Ovary (tissue), 9 donors: ENCODE measurements around the gene ZNF674. TPM values are rescaled to one million over a fixed set of nuclear protein-coding genes. Genes with fewer than 3 reads are reported as not detected.

Experiments
- DNase-seq, 5 donors: peaks; one replicate each; pipeline ENCODE4 v3.0.0-alpha.2; 2019 to 2020
- H3K27ac ChIP-seq, 2 donors: fragments of 200-600 bp; one replicate each; pipeline versions ENCODE4 v1.5.1 to v1.8.0; 2019 to 2022
- H3K27me3 ChIP-seq: fragments of 200-600 bp; one replicate; pipeline ENCODE4 v1.8.0; 2022
- H3K36me3 ChIP-seq: fragments of 200-600 bp; sonication (generic); one replicate; pipeline ENCODE4 v1.5.1; 2019
- H3K4me1 ChIP-seq: one replicate; pipeline ENCODE4 v1.8.1; 2013; ENCODE audit warnings: mild to moderate bottlenecking, moderate library complexity; ENCODE audit not compliant: insufficient read depth
- H3K4me3 ChIP-seq: fragments of 200-600 bp; sonication (generic); one replicate; pipeline ENCODE4 v1.5.1; 2017
- H3K9me3 ChIP-seq, 2 donors: fragments of 200-600 bp in 1 of 2; sonication (generic) in 1 of 2; one replicate each; pipeline versions ENCODE4 v1.5.1 to v1.8.1; 2013 to 2019; ENCODE audit warnings: mild to moderate bottlenecking in 1 of 2, moderate library complexity in 1 of 2
- CTCF ChIP-seq, 3 donors: fragments of 450-650 bp in 2 of 3; fragments of 200-600 bp in 1 of 3; IDR thresholded peaks; one replicate each; pipeline versions ENCODE4 v1.5.1 to v1.8.0; 2016 to 2022; ENCODE audit warnings: antibody characterized with exemption in 3 of 3, mild to moderate bottlenecking in 1 of 3
- EP300 ChIP-seq: sonication (generic); formaldehyde crosslinking; IDR thresholded peaks from one replicate; pipeline ENCODE4 v1.6.1; 2017; ENCODE audit warnings: antibody characterized with exemption
- POLR2A ChIP-seq: fragments of 450-650 bp; IDR thresholded peaks from one replicate; pipeline ENCODE4 v1.6.1; 2017; ENCODE audit warnings: antibody characterized with exemption, mild to moderate bottlenecking, moderate library complexity
- WGBS, 3 donors: extraction: QIAGEN DNeasy Blood & Tissue Kit in 1 of 3; methylation state at CpG; one replicate each; pipeline versions ENCODE4 v1.1.5 to v1.1.7; 2013 to 2017; 5-methylcytosine and 5-hydroxymethylcytosine counted together
- intact Hi-C, 4 donors: fragments of 100-400 bp; cut with DNase I; formaldehyde crosslinking; loops; one replicate each; pipeline versions ENCODE4 v1.11.0 to v1.15.1; 2022 to 2023
- polyA plus RNA-seq, 2 donors: library from polyadenylated mRNA; stranded (reverse); fragments of 200-250 nt in 1 of 2; fragments of 350-450 nt in 1 of 2; fragmentation: Illumina TruSeq in 1 of 2; extraction: RNeasy Lipid Tissue Mini Kit (QIAGEN cat#74804) in 1 of 2; gene quantifications; one replicate each; pipeline ENCODE4 v1.2.3, GENCODE V29; 2013 to 2014
- total RNA-seq, 7 donors: library from RNA; depleted of rRNA in 2 of 7; stranded (reverse); fragments of >200 nt in 2 of 7; fragmentation: NEBNext Ultra II Directional in 3 of 7; extraction: Animal tissue kit (Norgen Biotek cat#: 25700) in 3 of 7; gene quantifications; one replicate each; pipeline versions ENCODE4 v1.1.0 to v1.2.4, GENCODE V29; 2016 to 2023
- donor health status: DM: no; HTN: no; CAD: no; lungs with moderate emphysema.
- donor health status: DM: no; HTN: no; CAD: no.
- donor health status: Bipolar disorder and iron deficiency.
- donor health status: DM: yes; HTN: yes; CAD: no.
- donor health status: DM: no; HTN: no; CAD: no.
- donor health status: DM: yes; HTN: yes; CAD: no.

ZNF674 gene
- total and polyA plus RNA-seq, 9 donors = 1.6 to 11.5 (median 3.6) TPM

- no peak for TF ChIP-seq CTCF (IDR thresholded peaks at IDR 0.05)
- no peak for TF ChIP-seq POLR2A
- no peak for TF ChIP-seq EP300
- 49 to 54% (median 50%) methylated on average over 6 of the region's 6 CpGs for WGBS, 3 donors
- Histone ChIP-seq H3K4me3 (peak overlapping the region; percentile 54), H3K36me3 (no peaks in the 10 kb centered on the region), H3K4me1 (no peaks in the 10 kb centered on the region), H3K27ac (peak overlapping the region; percentile 12 to 52), H3K27me3 (no peaks in the 10 kb centered on the region), H3K9me3 (no peaks in the 10 kb centered on the region)
- intact Hi-C loops = loop anchor here in 2 of 4 donors (10.0 kb wide), 2 partner anchors 59 to 69 kb away; no protein-coding TSS in a partner anchor
- DNase-seq = no peak
Measured at GRCh38 chrX:46575586-46575985, 30.4 kb upstream of the ZNF674 start.

GRCh38 chrX:46574774-46575381 lies 29.7 kb upstream of the ZNF674 start:
- no peaks in the 10 kb centered on the region for H3K27me3 ChIP-seq
- H3K27ac ChIP-seq = peak overlapping the region; percentile 44 to 52
- WGBS, 3 donors = 50 to 63% (median 55%) methylated on average over 62 to 90 of the region's 90 CpGs
- H3K4me1 ChIP-seq = no peaks in the 10 kb centered on the region
- H3K9me3 ChIP-seq = no peaks in the 10 kb centered on the region
- H3K36me3 ChIP-seq = no peaks in the 10 kb centered on the region
- peak in 1 of 5 donors; percentile 58 for DNase-seq
- no peak for TF ChIP-seq EP300
- no peak for TF ChIP-seq POLR2A
- TF ChIP-seq CTCF (IDR thresholded peaks at IDR 0.05) = no peak
- intact Hi-C loops = loop anchor here in 3 of 4 donors (5.0 to 10.0 kb wide), 3 partner anchors 60 to 72 kb away; no protein-coding TSS in a partner anchor
- peak overlapping the region; percentile 54 for H3K4me3 ChIP-seq

DNA sequence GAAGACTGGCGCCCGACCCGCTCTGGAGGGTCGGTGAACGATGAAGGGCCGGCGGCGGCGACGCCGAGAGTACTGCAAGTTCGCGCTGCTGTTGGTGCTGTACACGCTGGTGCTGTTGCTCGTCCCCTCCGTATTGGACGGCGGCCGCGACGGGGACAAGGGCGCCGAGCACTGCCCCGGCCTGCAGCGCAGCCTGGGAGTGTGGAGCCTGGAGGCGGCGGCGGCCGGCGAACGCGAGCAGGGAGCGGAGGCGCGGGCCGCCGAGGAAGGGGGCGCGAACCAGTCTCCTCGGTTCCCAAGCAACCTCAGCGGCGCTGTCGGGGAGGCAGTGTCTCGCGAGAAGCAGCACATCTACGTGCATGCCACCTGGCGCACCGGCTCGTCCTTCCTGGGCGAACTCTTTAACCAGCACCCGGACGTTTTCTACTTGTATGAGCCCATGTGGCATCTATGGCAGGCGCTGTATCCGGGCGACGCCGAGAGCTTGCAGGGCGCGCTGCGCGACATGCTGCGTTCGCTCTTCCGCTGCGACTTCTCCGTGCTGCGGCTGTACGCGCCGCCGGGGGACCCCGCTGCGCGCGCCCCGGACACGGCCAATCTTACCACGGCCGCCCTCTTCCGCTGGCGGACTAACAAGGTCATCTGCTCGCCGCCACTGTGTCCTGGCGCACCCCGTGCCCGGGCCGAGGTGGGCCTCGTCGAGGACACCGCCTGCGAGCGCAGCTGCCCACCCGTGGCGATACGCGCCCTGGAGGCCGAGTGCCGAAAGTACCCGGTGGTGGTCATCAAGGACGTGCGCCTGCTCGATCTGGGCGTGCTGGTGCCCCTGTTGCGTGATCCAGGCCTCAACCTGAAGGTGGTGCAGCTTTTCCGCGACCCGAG lies 28.9 kb upstream of the ZNF674 start:
- no peaks in the 10 kb centered on the region for H3K4me1 ChIP-seq
- intact Hi-C loops = loop anchor here in 3 of 4 donors (5.0 to 10.0 kb wide), 3 partner anchors 61 to 73 kb away; no protein-coding TSS in a partner anchor
- no peaks in the 10 kb centered on the region for H3K27me3 ChIP-seq
- peak overlapping the region; percentile 44 to 54 for H3K27ac ChIP-seq
- peak; percentile 50 to 74 (median 57) for DNase-seq
- H3K36me3 ChIP-seq = no peaks in the 10 kb centered on the region
- H3K4me3 ChIP-seq = peak overlapping the region; percentile 54
- 38 to 45% (median 38%) methylated on average over 97 to 107 of the region's 107 CpGs for WGBS, 3 donors
- H3K9me3 ChIP-seq = no peaks in the 10 kb centered on the region
- TF ChIP-seq EP300 (no peak), CTCF (IDR thresholded peaks at IDR 0.05) (peak in 1 of 3 donors; percentile 13)

DNA sequence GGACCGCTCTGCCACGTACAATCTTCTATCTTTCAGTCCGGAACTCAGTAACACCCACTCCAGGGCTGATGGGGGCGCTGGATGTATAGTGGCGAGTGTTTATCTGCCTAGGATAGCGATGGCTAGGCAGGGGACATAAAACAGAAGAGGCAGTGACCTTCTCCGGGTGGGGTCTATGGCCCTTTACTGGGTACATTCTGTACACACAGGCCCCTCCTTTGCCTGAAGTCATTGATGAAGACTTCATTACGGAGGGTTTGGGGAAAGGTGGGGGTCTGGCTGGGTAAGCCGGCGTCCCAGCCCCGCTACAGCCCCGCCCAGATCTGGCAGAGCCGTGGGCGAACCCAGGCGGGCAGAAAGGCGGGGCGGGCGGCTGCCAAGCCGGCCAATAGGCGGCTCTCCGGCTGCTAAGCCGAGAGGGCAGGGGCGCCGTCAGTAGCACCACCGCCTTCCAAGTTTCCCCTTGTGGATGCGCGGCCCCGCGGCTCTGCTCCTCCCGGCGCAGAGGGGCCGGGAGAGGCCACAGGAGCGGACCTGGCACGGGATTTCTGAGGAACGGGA lies 28.2 kb upstream of the ZNF674 start, which contains the start of gene CHST7:
CHST7 (plus strand) TSS at position 435 of the 561 bp plus-strand sequence. CDS start 167 bp downstream, outside the sequence.
- Histone ChIP-seq H3K36me3 (no peaks in the 10 kb centered on the region), H3K27me3 (no peaks in the 10 kb centered on the region), H3K9me3 (no peaks in the 10 kb centered on the region), H3K4me3 (peak within 1 kb of the TSS; percentile 54), H3K4me1 (no peaks in the 10 kb centered on the region), H3K27ac (peak within 1 kb of the TSS; percentile 44 to 54)
- TF ChIP-seq CTCF (IDR thresholded peaks at IDR 0.05) (peak in 2 of 3 donors; percentile 30 to 51), POLR2A (no peak)
- peak; percentile 63 to 84 (median 76) for DNase-seq
- intact Hi-C loops = loop anchor here in 3 of 4 donors (5.0 to 10.0 kb wide), 3 partner anchors 61 to 74 kb away; no protein-coding TSS in a partner anchor
- 28 to 40% (median 37%) methylated on average over 35 of the region's 35 CpGs for WGBS, 3 donors
